ENCODE data around the gene MAP1LC3A. TPM values are rescaled to one million over a fixed set of nuclear protein-coding genes. Genes with fewer than 3 reads are reported as not detected.

Gene MAP1LC3A
- total RNA-seq, 1 experiment from 2014 or later, result 25.9 TPM

DNA sequence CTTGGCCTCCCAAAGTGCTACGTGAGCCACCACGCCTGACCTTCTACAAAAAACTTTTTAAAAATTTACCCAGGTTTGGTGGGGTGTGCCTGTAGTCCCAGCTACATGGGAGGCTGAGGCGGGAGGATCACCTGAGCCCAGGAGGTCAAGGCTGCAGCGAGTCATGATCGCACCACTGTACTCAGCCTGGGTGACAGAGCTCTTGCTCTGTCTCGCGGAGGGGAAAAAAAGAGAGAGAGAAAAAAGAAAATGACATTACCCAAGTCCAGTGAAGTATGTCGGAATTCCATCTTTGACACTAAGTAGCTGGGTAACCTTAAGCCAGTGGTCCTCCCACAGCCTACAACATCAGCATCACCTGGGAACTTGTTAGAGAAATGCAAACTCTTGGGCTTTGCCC lies 18.8 kb upstream of the MAP1LC3A start:
- no peak overlapping the region for H2BK120ac ChIP-seq (ENCODE audit: low read depth, low read length, poor library complexity, severe bottlenecking)
- no peak overlapping the region for H3K27ac Mint-ChIP-seq

More for the DNA sequence above, 18.8 kb upstream of the MAP1LC3A start:
- H3K27me3 Mint-ChIP-seq (ENCODE audit: low read depth), result peaks cover 3% of the 10 kb centered on the region
- no peaks in the 10 kb centered on the region; the same call in 1 of the 2 replicates for H3K27me3 ChIP-seq (ENCODE audit: insufficient read depth, low read length)
- no peak overlapping the region for H3K23ac ChIP-seq (ENCODE audit: insufficient read length, low read depth, low read length)
- H3K56ac ChIP-seq (ENCODE audit: insufficient read length, low read depth, low read length), result no peak overlapping the region
- no peak overlapping the region for H3K4ac ChIP-seq (ENCODE audit: low read depth, low read length)
- no peaks in the 10 kb centered on the region for H3K4me1 ChIP-seq (ENCODE audit: insufficient read depth, low read length)
- no peaks in the 10 kb centered on the region for H3K9me3 Mint-ChIP-seq
- H2BK20ac ChIP-seq (ENCODE audit: low read depth, low read length, poor library complexity, severe bottlenecking), result no peak overlapping the region
- H3K23me2 ChIP-seq (ENCODE audit: insufficient read length, low read depth, low read length, poor library complexity, severe bottlenecking), result peaks cover 3% of the 10 kb centered on the region
- no peak overlapping the region for H4K91ac ChIP-seq (ENCODE audit: insufficient read length, low read depth, low read length)
- peaks cover 11% of the 10 kb centered on the region in 2 experiments for H3K4me1 Mint-ChIP-seq
- no peak overlapping the region for H3T11ph ChIP-seq (ENCODE audit: low read length)
- no peak overlapping the region for H4K8ac ChIP-seq (replicated peaks; ENCODE audit: insufficient read length, low read depth, low read length)
- no peak overlapping the region for H3K4me3 Mint-ChIP-seq
- no peak overlapping the region for H2BK12ac ChIP-seq (ENCODE audit: insufficient read length, low read depth, low read length)
- no peaks in the 10 kb centered on the region for H4K20me1 ChIP-seq (ENCODE audit: control insufficient read depth, insufficient read depth, insufficient read length)
- no peak overlapping the region for H2BK5ac ChIP-seq (ENCODE audit: insufficient read length, low read length)
- no peak overlapping the region for H2AK5ac ChIP-seq (ENCODE audit: insufficient read length, low read length)
- no peaks in the 10 kb centered on the region for H3K9me3 ChIP-seq (ENCODE audit: control insufficient read depth, low read depth, low read length)
- TF ChIP-seq, protein P1, sequence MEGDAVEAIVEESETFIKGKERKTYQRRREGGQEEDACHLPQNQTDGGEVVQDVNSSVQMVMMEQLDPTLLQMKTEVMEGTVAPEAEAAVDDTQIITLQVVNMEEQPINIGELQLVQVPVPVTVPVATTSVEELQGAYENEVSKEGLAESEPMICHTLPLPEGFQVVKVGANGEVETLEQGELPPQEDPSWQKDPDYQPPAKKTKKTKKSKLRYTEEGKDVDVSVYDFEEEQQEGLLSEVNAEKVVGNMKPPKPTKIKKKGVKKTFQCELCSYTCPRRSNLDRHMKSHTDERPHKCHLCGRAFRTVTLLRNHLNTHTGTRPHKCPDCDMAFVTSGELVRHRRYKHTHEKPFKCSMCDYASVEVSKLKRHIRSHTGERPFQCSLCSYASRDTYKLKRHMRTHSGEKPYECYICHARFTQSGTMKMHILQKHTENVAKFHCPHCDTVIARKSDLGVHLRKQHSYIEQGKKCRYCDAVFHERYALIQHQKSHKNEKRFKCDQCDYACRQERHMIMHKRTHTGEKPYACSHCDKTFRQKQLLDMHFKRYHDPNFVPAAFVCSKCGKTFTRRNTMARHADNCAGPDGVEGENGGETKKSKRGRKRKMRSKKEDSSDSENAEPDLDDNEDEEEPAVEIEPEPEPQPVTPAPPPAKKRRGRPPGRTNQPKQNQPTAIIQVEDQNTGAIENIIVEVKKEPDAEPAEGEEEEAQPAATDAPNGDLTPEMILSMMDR (conservative IDR thresholded peaks at IDR 0.05), result no peak
- H3K79me1 ChIP-seq (ENCODE audit: insufficient read depth, low read depth, low read length, poor library complexity, severe bottlenecking), result no peaks in the 10 kb centered on the region
- no peak overlapping the region for H3K27ac ChIP-seq (ENCODE audit: insufficient read length, low read depth, low read length)
- H2AFZ ChIP-seq (ENCODE audit: low read length), result no peak overlapping the region
- no peaks in the 10 kb centered on the region for H3K79me2 ChIP-seq (ENCODE audit: insufficient read depth, low read length)
- peaks cover 30 to 64% (median 42%) of the 10 kb centered on the region in 3 experiments; a peak in 6 of 7 replicates for H3K36me3 Mint-ChIP-seq (ENCODE audit: insufficient read depth in 1 of 3, low read depth in 3 of 3)
- no CpG with 5 or more reads among the region's 8 CpGs for WGBS (ENCODE audit: extremely low coverage, insufficient read length, low lambda C conversion rate)
- no peak overlapping the region for H4K5ac ChIP-seq (ENCODE audit: insufficient read length, low read depth, low read length)
- no peak overlapping the region for H3K4me2 ChIP-seq (ENCODE audit: insufficient read depth, insufficient read length, low read length)
- DNase-seq, result no peak
- H3K18ac ChIP-seq (ENCODE audit: insufficient read length, low read depth, low read length), result no peak overlapping the region
- no peak overlapping the region for H2BK15ac ChIP-seq (ENCODE audit: low read depth, low read length)
- H3K14ac ChIP-seq (ENCODE audit: insufficient read depth, low read length), result no peak overlapping the region
- no peak overlapping the region for H3K9ac ChIP-seq (ENCODE audit: extremely low read depth, insufficient read length, low read length)
